Fibroblast of skin of scalp (primary cell): Measurements from ENCODE around the gene CRYGD.

Source experiments
- DNase-seq: peaks from one replicate; pipeline ENCODE4 v3.0.0-alpha.2; 2013

The CRYGD gene

DNA sequence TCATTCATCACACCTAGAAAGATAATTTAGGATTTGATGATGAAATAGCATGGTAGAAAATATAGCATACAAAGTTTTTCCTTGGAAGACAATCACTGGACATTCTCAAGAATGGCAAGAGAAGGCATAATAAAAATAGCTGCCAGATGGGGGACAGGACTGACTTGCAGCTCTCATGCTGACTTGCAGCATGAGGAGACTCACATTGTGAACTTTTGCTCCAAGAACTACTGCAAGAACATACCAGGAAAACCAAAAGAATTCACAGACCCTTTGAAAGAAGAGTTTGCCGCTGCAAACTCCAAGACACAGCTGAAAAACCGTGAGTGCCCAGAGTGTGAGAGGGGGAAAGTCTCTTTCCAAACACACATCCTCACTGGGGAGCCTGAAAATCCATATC, 47.0 kb downstream of the CRYGD start:
- peak; percentile 54 for DNase-seq

DNA sequence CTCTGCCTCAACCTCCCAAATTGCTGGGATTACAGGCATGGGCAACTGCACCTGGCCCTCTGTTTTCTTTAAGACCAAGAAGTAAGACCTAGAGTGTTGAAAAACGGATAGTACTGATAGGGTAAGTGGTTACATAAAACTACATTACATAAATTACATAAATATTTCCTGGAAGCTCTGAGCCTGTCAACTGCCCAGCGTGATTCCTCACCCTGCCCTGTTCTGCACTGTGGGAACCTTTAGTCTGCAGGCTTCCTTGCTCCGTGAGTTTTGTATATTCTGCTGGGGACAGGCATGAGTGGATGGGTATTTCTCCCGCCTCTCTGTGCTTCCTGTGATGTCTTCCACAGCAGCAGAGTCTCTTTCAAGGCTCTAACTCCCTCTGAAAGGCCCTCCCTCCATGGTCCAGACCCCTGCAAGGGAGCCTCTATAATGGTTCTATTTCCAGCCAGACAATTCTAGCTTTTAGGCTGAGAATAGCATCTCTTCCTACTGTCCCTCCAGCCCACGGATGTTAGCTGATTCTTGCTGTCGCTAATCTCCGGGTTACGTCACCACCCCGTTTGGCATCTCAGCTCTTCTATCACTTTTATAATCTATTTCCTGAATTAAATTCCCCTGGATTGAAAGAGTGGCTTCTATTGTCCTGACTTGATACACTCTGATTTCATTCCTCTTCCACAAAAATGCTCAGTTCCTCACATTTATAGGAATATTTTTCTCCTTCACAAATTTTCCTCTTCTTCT, 49.5 kb downstream of the CRYGD start:
- DNase-seq = peak; percentile 28

DNA sequence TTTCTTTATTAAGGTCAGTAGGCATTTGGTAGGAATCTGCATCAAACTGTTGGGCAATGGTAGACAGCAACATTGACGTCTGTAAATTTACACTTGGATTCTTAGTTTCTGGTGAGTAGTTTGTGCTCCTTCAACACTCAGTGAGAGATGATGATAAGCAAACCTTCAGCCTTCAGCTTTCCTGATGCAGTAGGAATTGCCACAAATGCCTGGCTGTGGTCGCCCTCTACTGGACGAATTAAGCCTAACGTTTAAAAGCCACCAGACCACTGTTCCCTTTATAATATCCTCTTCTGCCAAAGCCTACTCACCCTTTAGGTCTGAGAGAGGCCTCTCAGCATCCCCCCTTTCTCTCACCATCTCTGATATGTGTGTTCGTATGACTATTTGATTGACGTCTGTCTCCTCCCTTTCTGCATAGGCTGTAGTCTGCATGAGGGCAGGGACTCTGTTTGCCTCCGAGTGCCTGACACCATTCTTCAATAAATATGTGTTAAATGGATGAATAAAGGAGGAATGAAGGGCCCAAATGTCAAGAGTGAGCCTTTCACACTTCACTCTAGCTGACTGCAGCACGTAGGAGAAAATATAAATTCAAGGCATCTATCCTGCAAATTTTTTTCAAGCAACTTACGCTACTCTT, 52.0 kb downstream of the CRYGD start:
- peak; percentile 57 for DNase-seq
